HCT116 (cell line): Measurements from ENCODE around the gene CD7. TPM values are rescaled to one million over a fixed set of nuclear protein-coding genes. Genes with fewer than 3 reads are reported as not detected.
A peak's percentile ranks its signal among the peaks of the same experiment; 100 is the strongest.

ENCODE experiments used
- ATAC-seq: fragments of 200-7000 bp; cut with Tn5 transposase; 2 replicates; pipeline ENCODE4 v1.9.1; 2020; ENCODE audit warnings: mild to moderate bottlenecking, moderate library complexity
- BruUV-seq: library from RNA; stranded (reverse); fragments of 400-500 nt; replicated peaks from 2 replicates; lab custom pipeline; 2021; lab: Mats Ljungman, UMichigan
- CTCF ChIA-PET: fragments of 300-600 bp; sonication (Branson Sonifier 250); formaldehyde crosslinking; loops from one replicate; lab custom pipeline; 2021; ENCODE audit warnings: antibody characterized with exemption; lab: Charles Lee
- POLR2A ChIA-PET: fragments of 300-600, 350-600 bp; sonication (Branson Sonifier 250); formaldehyde crosslinking; loops from one replicate; lab custom pipeline; 2021; ENCODE audit warnings: antibody characterized with exemption; lab: Charles Lee
- RAD21 ChIA-PET, 2 experiments: fragments of 300-600 bp; sonication (Branson Sonifier 250); formaldehyde crosslinking; loops; one replicate each; lab custom pipeline; 2023; ENCODE audit warnings: low total read pairs in 2 of 2; ENCODE audit not compliant: uncharacterized antibody in 2 of 2, unreplicated experiment in 2 of 2, low non-redundant PET in 1 of 2; lab: Charles Lee
- DNase-seq: peaks from one replicate; pipeline ENCODE4 v3.0.0-alpha.2; 2010; ENCODE audit warnings: low read depth, low spot score
- H2AFZ ChIP-seq: fragments of 200-600 bp; shearing (Covaris generic), sonication (generic); 2 replicates; pipeline ENCODE4 v1.6.1; 2017; ENCODE audit warnings: low read depth, mixed run types, mixed read lengths, antibody characterized with exemption, low read length; ENCODE audit not compliant: poor library complexity, severe bottlenecking
- H3K27ac ChIP-seq: 2 replicates; pipeline ENCODE4 v1.5.1; 2012; ENCODE audit warnings: low read depth, low read length
- H3K27me3 ChIP-seq: fragments of 200-600 bp; sonication (generic); 2 replicates; pipeline ENCODE4 v1.6.1; 2016; ENCODE audit warnings: mixed run types, low read length, mixed read lengths; ENCODE audit not compliant: insufficient read depth
- H3K36me3 ChIP-seq, 2 experiments: fragments of 200-500 bp in 1 of 2; fragments of 200-600 bp in 1 of 2; sonication (Bioruptor generic) in 1 of 2; sonication (generic) in 1 of 2; 2 replicates each; pipeline versions ENCODE4 v1.5.1 to v1.6.1; 2014 to 2016; ENCODE audit warnings: low read length in 2 of 2, inconsistent platforms in 1 of 2, mixed read lengths in 1 of 2, mixed run types in 1 of 2; ENCODE audit not compliant: insufficient read depth in 2 of 2, control insufficient read depth in 1 of 2
- H3K4me1 ChIP-seq, 2 experiments: fragments of 200-600 bp in 1 of 2; sonication (generic) in 1 of 2; 2 replicates each; pipeline versions ENCODE4 v1.5.1 to v1.6.1; 2012 to 2017; ENCODE audit warnings: low read length in 2 of 2, inconsistent platforms in 1 of 2, mild to moderate bottlenecking in 1 of 2, mixed read lengths in 1 of 2, mixed run types in 1 of 2, moderate library complexity in 1 of 2; ENCODE audit not compliant: insufficient read depth in 2 of 2, control insufficient read depth in 1 of 2
- H3K4me2 ChIP-seq: fragments of 200-600 bp; sonication (generic); 2 replicates; pipeline ENCODE4 v1.6.1; 2017; ENCODE audit warnings: mixed run types, low read length, mixed read lengths
- H3K4me3 ChIP-seq, 2 experiments: fragments of 200-600 bp in 1 of 2; sonication (generic) in 1 of 2; replicated peaks in 1 of 2; 2 replicates each; pipeline ENCODE4 v1.5.1; 2011 to 2016; ENCODE audit warnings: low read length in 2 of 2, control low read depth in 1 of 2, low read depth in 1 of 2, mild to moderate bottlenecking in 1 of 2, mixed read lengths in 1 of 2, mixed run types in 1 of 2
- H3K79me2 ChIP-seq: fragments of 200-600 bp; sonication (generic); 2 replicates; pipeline ENCODE4 v1.6.1; 2017; ENCODE audit warnings: mild to moderate bottlenecking, mixed run types, low read length, moderate library complexity, mixed read lengths; ENCODE audit not compliant: insufficient read depth
- H3K9ac ChIP-seq: fragments of 200-600 bp; sonication (generic); 2 replicates; pipeline ENCODE4 v1.6.1; 2016; ENCODE audit warnings: low read length, mixed read lengths
- H3K9me2 ChIP-seq: fragments of 200-600 bp; sonication (generic), shearing (Covaris generic); 2 replicates; pipeline ENCODE4 v1.6.1; 2017; ENCODE audit warnings: mixed run types, mild to moderate bottlenecking, moderate library complexity; ENCODE audit not compliant: insufficient read depth
- H3K9me3 ChIP-seq, 2 experiments: fragments of 200-500 bp in 1 of 2; fragments of 200-600 bp in 1 of 2; sonication (Bioruptor generic) in 1 of 2; sonication (generic) in 1 of 2; 2 replicates each; pipeline ENCODE4 v1.6.1; 2014 to 2017; ENCODE audit warnings: low read length in 2 of 2, mixed read lengths in 2 of 2, inconsistent platforms in 1 of 2, low read depth in 1 of 2, mild to moderate bottlenecking in 1 of 2, mixed run types in 1 of 2, moderate library complexity in 1 of 2; ENCODE audit not compliant: control insufficient read depth in 1 of 2, insufficient read depth in 1 of 2
- H4K20me1 ChIP-seq: fragments of 200-600 bp; sonication (generic), shearing (Covaris generic); 2 replicates; pipeline ENCODE4 v1.6.1; 2017; ENCODE audit warnings: mixed run types, mild to moderate bottlenecking, moderate library complexity; ENCODE audit not compliant: insufficient read depth
- ATF3 ChIP-seq: IDR thresholded peaks from 2 replicates; pipeline ENCODE4 v1.6.1; 2012
- CBX3 ChIP-seq: IDR thresholded peaks from 2 replicates; pipeline ENCODE4 v1.6.1; 2012; ENCODE audit warnings: low read depth
- CEBPB ChIP-seq: IDR thresholded peaks from 2 replicates; pipeline ENCODE4 v1.6.1; 2012; ENCODE audit warnings: low read depth
- CTCF ChIP-seq, 3 experiments: fragments of 200-600 bp in 1 of 3; sonication (generic) in 1 of 3; IDR thresholded peaks in 2 of 3; conservative IDR thresholded peaks in 1 of 3; 2 replicates each; pipeline ENCODE4 v1.5.1; 2012 to 2017; ENCODE audit warnings: low read depth in 2 of 3, low read length in 2 of 3, antibody characterized with exemption in 1 of 3, borderline replicate concordance in 1 of 3, control low read depth in 1 of 3, mild to moderate bottlenecking in 1 of 3, mixed read lengths in 1 of 3, mixed run types in 1 of 3, moderate library complexity in 1 of 3; ENCODE audit not compliant: insufficient read depth in 1 of 3
- EGR1 ChIP-seq: IDR thresholded peaks from 2 replicates; pipeline ENCODE4 v1.6.1; 2012; ENCODE audit warnings: low read depth
- ELF1 ChIP-seq: IDR thresholded peaks from 2 replicates; pipeline ENCODE4 v1.6.1; 2012; ENCODE audit warnings: low read depth, borderline replicate concordance
- FOSL1 ChIP-seq: IDR thresholded peaks from 2 replicates; pipeline ENCODE4 v1.6.1; 2012; ENCODE audit warnings: low read depth
- POLR2AphosphoS5 ChIP-seq: IDR thresholded peaks from 2 replicates; pipeline ENCODE4 v1.6.1; 2011; ENCODE audit warnings: mild to moderate bottlenecking, low read depth, low read length, moderate library complexity
- RAD21 ChIP-seq: IDR thresholded peaks from 2 replicates; pipeline ENCODE4 v1.6.1; 2012; ENCODE audit warnings: low read depth, mild to moderate bottlenecking
- SP1 ChIP-seq: IDR thresholded peaks from 2 replicates; pipeline ENCODE4 v1.6.1; 2012; ENCODE audit warnings: low read depth
- SRF ChIP-seq: IDR thresholded peaks from 2 replicates; pipeline ENCODE4 v1.6.1; 2012; ENCODE audit warnings: low read depth
- YY1 ChIP-seq: IDR thresholded peaks from 2 replicates; pipeline ENCODE4 v1.6.1; 2011; ENCODE audit warnings: low read length, low read depth, moderate library complexity, mild to moderate bottlenecking; ENCODE audit not compliant: insufficient replicate concordance; ENCODE audit errors: extremely low read depth
- ZFX ChIP-seq: fragments of 450-650 bp; IDR thresholded peaks from 2 replicates; pipeline ENCODE4 v1.6.1; 2017
- ZNF274 ChIP-seq: fragments of 200-500 bp; sonication (Bioruptor generic); IDR thresholded peaks from 2 replicates; pipeline ENCODE4 v1.6.1; 2014; ENCODE audit warnings: mild to moderate bottlenecking, low read depth, low read length, inconsistent platforms
- intact Hi-C: fragments of 100-400 bp; cut with micrococcal nuclease; formaldehyde crosslinking; loops from 2 replicates; pipeline ENCODE4 v1.10.0; 2022
- total RNA-seq: library from RNA; stranded (reverse); gene quantifications from one replicate; pipeline ENCODE4 v1.2.1, GENCODE V29; 2021; ENCODE audit not compliant: unreplicated experiment

Gene CD7
- total RNA-seq, 1 experiment from 2014 or later: 0.61 TPM

GRCh38 chr17:82351254-82351712 is 33.9 kb upstream of the CD7 start (continued):
- TF ChIP-seq CEBPB (no peak), YY1 (no peak), RAD21 (no peak), FOSL1 (no peak), SRF (no peak), ATF3 (no peak), ZNF274 (no peak), SP1 (no peak), ZFX (no peak)

GRCh38 chr17:82350182-82351030 is 33.0 kb upstream of the CD7 start:
- H3K4me3 ChIP-seq: no peak overlapping the region
- H3K27ac ChIP-seq: no peak overlapping the region
- ChIA-PET CTCF (interaction anchor here (0.7 to 1.6 kb wide), 7 partner anchors 11 to 320 kb away, joined by 3 to 6 read pairs (median 3); no protein-coding TSS in a partner anchor), POLR2A (interaction anchor here (1.2 kb wide), 1 partner anchor 17 kb away, joined by 3 read pairs; no protein-coding TSS in a partner anchor), RAD21 (no interaction called here)
- peak; percentile 56 for DNase-seq
- H3K9me2 ChIP-seq: no peaks in the 10 kb centered on the region
- no peak for TF ChIP-seq CEBPB
- TF ChIP-seq ELF1: no peak
- TF ChIP-seq RAD21: peak; percentile 77
- TF ChIP-seq CBX3: no peak
- TF ChIP-seq POLR2AphosphoS5: no peak
- TF ChIP-seq EGR1: no peak
- peak; percentile 50 to 68 (median 54); a peak in 5 of 6 replicates for TF ChIP-seq CTCF (IDR thresholded peaks at IDR 0.05 in 2 of 3, conservative IDR thresholded peaks at IDR 0.05 in 1 of 3; ENCODE audit: borderline replicate concordance in 1 of 3, insufficient read depth in 1 of 3, low read depth in 2 of 3, low read length in 2 of 3)
- H3K9ac ChIP-seq: no peak overlapping the region
- H3K9me3 ChIP-seq: no peaks in the 10 kb centered on the region
- intact Hi-C loops: loop anchor here (5.0 kb wide), 3 partner anchors 202 to 417 kb away; partner anchors contain the start of gene RAC3
- no peak overlapping the region for H3K4me2 ChIP-seq
- no peaks in the 10 kb centered on the region for H3K36me3 ChIP-seq
- peaks cover 0 to 14% of the 10 kb centered on the region in 2 experiments; a peak in 3 of 4 replicates for H3K4me1 ChIP-seq
- no peaks in the 10 kb centered on the region for H3K27me3 ChIP-seq
- BruUV-seq: no TSS peak
- no peaks in the 10 kb centered on the region for H3K79me2 ChIP-seq
- H2AFZ ChIP-seq: no peak overlapping the region
- H4K20me1 ChIP-seq: no peaks in the 10 kb centered on the region
- peak; percentile 63 for ATAC-seq
